NK-92 treated with Interleukin-12 subunit alpha and Interleukin-12 subunit beta, amount 100 ng/mL, for 24 hours (cell line): Measurements from ENCODE around the gene GTF2H4.
"Not testable (repeated sequence)": the region's sequence is repeated elsewhere in the genome, so short reads cannot be mapped to it uniquely, and the experiment has no call there.

Source experiments
- DNase-seq: peaks from one replicate; lab custom pipeline; 2025; lab: John Stamatoyannopoulos, UW

The GTF2H4 gene

DNA sequence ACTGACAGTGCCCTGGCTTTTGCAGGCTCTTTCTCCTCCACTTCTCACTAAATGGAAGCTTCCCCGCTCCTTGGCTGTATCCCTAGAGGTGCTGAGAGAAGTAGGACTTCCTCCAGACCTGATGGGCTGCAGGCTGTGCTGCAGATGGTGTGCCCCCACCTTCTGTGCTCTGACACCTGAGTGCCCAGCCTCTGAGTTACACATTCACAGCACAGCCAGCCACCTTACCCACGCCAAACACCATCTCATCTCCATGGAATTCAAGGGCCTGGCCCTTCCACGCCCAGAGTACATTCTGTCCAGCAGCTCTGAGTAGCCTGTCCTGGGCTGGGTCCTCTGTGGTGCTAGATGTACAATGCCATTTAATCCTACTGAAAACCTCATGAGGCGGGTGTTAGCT is 18.6 kb downstream of the GTF2H4 start:
- no peak for DNase-seq

DNA sequence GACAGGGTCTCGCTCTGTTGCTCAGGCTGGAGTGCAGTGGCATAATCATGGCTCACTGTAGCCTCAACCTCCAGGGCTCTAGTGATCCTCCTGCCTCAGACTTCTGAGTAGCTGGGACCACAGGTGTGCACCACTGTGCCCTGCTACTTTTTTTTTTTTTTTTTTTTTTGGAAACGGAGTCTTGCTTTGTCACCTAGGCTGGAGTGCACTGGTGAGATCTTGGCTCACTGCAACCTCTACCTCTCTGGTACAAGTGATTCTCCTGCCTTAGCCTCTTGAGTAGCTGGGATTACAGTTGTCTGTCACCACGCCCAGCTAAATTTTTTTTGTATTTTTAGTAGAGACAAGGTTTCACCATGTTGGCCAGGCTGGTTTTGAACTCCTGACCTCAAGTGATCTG is 19.1 kb downstream of the GTF2H4 start:
- not testable (repeated sequence) for DNase-seq

DNA sequence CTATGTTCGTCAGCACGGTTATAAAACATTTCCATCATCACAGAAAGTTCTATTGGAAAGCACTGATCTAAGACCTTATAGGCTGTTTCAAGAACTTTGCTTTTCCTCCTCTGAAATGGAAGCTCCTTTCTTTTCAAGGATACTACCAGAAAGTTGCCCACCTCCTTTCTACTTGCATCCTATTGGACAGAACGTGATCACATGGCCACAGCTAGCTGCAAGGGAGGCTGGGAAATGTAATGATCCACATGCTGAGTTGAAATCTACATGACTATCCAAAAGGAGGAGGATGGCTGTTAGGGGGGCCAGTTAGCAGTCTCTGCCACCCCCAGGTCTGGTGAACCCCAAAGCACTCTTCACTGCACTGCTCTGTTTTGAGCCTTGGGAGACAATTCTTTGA is 20.7 kb downstream of the GTF2H4 start:
- no peak for DNase-seq

DNA sequence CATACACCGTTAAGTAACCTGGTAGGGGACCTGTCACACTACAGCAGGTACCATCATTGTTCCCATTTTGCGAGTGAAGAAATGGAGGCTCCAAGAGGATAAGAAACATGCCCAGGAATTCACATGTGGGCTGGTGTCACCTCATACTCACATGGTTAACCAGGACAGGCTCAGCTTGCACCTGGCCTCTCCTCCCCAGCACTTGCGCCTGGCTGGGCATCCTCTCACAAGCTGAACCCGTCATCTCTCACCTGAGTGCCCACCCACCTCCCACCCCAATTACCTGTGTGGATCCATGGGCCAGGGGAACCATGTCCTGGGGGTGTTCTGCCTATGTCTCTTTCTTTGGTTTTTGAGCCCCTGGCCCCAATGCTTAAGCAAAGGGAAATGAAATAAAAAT is 22.5 kb downstream of the GTF2H4 start:
- no peak for DNase-seq

DNA sequence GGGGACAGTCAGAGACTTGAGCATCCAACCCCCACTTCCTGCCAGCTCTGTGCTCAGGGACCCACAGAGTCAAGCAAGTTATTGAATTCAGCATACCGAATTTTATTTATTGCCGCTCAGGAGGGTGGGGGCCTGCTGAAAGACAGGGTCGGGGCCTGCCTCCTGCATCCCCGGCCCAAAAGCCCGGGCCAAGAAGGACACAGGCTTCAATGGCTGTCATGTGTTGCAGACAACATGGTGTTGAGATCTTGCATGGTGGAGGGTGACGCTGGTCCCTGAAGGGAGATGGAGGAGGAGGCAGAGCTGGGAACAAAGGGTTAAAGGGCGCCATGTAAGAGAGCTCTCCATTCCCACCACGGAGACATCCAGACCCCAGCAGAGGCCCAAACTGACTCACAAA is 23.3 kb downstream of the GTF2H4 start:
- no peak for DNase-seq

DNA sequence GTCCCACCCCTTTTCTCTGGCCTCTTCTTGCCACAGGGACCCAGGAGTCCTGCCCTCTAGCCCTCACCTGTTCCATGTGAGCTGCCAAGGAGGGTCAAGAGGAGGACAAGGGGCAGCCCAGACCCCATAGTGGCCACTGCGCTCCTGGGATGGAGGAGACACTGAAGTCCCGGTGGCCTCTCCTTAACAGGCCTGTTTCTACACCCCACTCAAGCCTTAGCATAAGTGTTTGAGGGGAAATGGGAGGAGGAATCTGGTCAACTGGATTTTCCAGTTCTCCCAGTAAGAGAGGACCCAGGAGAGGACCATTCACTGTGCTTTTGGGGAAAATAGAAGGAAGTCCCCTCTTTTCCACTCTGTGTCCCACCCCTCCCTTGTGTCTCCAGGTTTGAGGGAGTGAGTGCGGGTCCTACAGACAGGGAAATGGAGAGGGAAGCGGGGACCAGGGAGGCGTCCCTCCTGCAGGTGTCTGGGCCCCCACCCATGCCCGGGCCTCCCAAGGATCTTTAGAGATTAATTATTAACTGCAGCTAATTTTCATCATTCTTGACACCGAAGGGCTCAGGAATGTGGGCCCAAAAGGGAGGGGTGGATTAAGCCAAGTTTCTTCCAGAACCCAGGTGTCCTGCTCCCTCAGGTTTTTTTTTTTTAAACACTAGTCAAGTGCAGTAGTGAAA is 24.1 kb downstream of the GTF2H4 start, which contains the start of gene SFTA2:
Gene SFTA2 (minus strand): TSS at position 202 of the 677 bp plus-strand sequence. CDS start 74 bp downstream, at position 128.
- no peak for DNase-seq

DNA sequence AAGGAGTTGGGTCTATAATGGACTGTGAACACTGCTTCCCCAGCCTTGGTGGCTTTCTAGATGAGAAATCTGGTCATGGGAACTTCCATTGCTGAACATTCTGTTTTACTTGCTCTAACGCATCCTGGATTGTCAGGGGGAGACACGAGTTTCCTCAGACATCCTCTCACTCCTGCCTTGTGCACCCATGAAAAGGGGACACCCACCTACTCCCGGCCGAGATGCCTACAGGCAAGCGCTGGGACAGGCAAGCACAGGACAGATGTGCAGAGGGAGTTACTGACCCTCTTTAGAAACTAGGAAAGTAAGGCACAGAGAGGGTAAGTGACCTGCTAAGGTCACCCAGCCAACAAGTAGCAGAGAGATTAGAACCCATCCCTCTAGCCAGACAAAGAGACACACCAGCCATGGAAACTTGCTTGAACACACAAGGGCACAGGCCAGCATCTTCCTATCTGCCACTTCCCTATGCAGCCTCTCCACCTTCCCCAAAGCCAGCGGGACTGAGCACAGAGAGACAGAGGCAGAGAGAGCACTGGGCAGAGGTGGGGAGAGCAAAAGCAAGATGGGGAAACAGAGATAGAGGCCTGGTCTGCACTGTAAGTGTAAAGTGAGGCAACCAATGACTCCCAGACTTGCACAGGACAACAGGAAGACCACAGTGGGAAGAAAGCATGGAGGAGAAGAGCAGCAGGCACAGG is 24.8 kb downstream of the GTF2H4 start:
- DNase-seq = no peak

DNA sequence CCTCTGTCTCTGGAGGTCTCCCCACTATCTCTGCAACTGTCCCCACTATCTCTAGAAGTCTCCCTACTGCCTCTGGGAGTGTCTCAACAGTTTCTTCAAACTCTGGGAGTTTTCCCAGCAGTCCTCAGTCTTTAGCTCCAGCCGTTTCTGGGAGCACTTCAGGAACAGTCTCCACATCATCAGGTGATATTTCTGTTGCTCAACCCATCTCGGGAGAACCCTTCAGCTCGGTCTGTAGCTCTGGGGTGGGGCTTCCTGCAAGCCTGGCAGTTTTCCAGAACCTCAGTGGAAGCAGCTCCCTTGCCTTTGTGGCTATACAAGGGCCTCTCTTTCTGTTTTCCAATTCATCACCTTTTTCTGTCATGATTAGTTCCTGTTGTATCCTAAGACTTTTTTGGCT is 27.0 kb downstream of the GTF2H4 start:
- no peak for DNase-seq

DNA sequence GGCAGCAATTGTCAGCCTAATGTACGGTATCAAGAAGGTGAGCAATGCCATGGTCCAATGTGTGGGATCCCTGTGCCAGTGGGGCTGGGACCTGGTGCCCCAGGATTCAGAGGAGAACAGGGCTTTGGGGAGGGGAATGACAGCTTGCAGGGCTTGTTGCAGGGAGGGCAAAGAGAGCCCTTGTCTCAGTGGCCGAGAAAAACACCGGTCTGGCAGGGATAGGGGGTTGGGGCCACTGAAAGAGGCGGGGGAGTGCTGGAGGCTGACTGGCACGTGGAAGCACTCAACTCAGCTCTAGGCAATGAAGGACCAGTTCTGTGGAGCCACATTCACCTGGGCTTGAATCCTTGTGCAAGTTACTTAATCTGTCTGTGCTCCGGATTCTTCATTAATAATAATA is 29.3 kb downstream of the GTF2H4 start:
- DNase-seq = no peak

DNA sequence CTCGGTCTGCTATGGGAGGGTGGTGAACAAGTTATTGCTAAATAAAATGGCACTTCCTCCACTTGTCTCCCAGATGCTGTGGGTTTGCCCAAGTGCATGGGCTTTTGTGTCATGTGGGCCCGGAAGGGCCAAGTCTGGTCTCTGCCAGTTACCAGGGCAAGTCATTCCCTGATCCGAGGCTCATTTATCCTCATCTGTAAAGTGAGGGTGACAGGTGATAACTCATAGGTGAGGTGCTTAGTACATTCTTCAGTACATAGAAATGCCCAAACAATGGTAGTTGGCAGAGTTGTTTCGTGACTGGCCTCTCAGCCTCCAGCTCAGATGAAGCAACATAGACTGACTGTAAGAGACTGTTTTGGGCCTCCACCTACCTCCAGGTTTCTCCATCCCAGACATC is 30.7 kb downstream of the GTF2H4 start:
- no peak for DNase-seq

DNA sequence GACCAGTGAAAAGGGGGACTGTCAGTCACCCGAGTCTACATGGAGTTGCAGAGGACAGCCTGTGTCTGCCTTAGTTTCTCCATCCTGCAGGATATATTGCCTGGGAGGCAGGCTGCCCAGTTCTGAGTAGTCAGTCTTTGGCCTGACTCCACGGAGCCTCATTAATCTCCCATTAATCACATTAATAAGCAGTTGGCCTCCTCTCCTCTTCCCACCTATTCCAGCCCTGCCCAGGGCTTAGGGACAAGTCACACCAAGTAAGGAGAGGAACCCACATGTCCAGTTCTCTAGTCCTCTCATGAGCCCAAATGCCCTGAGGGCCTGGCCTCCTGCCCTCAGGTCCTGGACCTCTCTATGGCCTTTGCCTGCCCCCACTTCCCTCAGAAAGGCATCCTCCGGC is 31.5 kb downstream of the GTF2H4 start:
- no peak for DNase-seq

DNA sequence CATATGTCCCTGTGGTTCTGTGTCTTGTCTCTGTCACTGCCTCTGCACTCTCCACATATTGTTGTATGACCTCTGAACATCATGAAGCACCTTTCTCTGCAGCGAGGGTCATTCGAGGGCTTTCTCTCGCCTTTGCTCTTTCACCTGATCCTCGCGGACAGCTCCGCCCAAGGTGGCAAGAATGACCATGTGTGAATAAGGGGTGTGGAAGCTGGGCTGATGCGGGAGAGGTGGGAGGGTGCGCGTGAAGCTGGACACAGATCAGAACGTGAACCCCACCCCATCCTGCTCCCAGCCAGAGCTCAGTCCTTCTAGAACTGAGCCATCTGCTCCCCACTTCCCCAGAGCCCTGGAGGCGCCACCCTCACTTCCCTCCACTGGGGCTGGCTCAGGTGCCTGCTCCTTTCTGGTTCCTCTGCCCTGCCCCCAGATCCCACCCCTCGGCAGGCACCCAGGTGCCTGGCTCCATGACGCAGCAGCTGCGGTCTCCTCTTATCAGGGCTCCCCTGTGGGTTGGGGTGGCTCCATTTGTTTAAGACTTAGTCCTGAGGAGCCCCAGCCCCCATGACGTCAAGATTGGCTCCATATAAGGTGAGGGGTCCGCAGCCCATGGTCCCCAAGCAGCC is 32.5 kb downstream of the GTF2H4 start, which contains the start of gene MUCL3:
Gene MUCL3 (plus strand): TSS at position 613 of the 626 bp plus-strand sequence. CDS start 27 bp downstream, outside the sequence.
- no peak for DNase-seq

DNA sequence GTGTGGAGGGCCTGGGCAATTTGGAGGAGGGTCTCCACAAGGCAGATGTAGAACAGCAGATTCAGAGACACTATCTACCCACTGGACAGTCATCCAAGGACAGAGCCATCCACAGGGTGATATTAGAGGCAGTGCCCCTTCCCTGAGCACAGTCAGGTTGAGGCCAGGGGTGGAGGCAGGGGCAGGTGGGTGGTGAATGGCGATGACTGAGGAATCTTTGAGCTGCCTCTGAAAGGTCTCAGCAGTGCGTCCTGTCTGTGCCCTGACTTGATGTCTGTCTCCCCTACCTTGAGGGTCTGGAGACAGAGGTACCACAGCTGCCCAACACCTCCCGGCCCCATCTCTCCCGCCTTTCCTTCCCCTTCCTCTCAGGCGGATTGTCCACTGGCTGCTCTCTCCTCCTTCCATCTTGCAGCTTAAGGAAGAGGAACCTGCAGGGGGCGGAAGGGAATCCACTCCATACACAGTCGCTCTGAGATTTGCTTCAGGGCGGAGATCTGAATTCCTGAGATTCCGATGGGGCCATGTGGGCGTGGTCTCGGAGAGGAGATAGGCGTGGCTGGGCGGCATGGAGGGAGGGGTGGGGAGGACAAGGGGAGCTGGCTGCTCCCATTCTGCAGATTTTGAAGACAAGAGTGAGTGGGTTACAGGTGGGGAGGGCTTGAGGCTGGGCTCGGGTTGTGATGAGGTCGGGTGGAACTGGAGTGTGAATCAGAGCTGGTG is 34.5 kb downstream of the GTF2H4 start:
- DNase-seq = no peak

DNA sequence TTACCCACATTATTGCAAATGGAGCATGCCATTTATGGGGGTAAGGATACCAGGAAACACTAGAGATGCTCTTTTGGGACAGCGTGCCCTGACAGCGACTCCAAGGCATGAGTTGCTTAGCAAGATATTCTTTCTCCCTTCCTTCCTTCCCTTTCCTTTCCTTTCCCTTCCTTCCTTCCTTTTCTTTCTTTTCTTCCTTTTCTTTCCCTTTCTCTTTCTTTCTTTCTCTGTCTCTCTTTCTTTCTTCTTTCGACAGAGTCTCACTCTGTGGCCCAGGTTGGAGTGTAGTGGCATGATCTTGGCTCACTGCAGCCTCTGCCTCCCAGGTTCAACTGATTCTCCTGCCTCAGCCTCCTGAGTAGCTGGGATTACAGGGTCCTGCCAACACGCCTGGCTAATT is 36.0 kb downstream of the GTF2H4 start:
- DNase-seq = no peak

DNA sequence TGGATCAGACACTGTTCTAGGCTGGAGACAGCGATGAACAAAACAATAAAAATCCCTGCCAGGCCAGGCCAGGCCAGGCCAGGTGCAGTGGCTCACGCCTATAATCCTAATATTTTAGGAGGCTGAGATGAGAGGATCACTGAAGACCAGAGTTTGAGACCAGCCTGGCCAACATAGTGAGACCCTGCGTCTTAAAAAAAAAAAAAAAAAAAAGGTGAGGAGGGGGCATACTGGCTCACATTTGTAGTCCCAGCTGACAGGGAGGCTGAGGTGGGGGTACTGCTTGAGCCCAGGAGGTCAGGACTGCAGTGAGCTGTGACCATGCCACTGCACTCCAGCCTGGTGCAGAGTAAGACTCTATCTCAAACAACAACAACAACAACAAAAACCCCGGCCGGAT is 37.3 kb downstream of the GTF2H4 start:
- DNase-seq = no peak

DNA sequence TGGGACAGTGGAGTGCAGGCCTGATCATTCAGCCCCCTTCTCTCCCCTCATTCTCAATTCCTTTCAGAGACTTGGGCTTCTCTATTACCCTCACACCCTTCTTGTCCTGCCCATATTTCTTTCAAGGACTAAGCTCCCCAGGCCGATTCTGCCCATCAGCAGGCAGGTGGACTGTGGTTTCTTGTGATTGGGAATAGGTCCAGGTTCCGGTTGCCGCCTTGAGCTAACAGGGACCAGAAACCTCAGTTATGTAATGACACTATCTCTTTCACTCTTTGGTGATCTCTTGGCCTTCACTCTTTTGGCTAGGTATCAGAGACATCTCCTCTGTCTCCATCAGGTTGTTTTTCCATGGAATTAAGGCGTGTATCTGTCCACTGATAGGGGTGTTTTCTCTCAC is 39.2 kb downstream of the GTF2H4 start:
- no peak for DNase-seq

DNA sequence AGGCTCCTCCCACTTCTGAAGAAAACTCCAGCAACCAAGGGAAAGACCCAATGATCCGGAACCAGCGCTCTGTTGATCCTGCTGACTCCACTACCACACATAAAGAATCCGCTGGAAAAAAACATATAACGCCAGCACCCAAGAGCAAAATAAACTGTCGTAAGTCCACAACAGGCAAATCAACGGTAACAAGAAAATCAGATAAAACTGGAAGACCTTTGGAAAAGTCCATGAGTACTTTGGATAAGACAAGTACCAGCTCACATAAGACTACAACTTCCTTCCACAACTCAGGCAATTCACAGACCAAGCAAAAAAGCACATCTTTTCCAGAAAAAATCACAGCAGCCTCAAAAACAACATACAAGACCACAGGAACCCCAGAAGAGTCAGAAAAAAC is 40.8 kb downstream of the GTF2H4 start:
- DNase-seq = no peak

DNA sequence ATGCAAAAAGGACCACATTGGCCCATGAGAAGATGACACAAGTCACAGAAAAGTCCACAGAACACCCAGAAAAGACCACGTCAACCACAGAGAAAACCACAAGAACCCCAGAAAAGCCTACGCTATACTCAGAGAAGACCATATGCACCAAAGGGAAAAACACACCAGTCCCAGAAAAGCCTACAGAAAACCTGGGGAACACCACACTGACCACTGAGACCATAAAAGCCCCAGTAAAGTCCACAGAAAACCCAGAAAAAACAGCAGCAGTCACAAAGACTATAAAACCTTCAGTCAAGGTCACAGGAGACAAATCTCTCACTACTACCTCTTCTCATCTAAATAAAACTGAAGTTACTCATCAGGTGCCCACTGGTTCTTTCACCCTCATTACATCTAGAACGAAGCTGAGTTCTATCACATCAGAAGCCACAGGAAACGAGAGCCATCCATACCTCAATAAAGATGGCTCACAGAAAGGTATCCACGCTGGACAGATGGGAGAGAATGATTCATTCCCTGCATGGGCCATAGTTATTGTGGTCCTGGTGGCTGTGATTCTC is 44.0 kb downstream of the GTF2H4 start:
- DNase-seq = no peak

DNA sequence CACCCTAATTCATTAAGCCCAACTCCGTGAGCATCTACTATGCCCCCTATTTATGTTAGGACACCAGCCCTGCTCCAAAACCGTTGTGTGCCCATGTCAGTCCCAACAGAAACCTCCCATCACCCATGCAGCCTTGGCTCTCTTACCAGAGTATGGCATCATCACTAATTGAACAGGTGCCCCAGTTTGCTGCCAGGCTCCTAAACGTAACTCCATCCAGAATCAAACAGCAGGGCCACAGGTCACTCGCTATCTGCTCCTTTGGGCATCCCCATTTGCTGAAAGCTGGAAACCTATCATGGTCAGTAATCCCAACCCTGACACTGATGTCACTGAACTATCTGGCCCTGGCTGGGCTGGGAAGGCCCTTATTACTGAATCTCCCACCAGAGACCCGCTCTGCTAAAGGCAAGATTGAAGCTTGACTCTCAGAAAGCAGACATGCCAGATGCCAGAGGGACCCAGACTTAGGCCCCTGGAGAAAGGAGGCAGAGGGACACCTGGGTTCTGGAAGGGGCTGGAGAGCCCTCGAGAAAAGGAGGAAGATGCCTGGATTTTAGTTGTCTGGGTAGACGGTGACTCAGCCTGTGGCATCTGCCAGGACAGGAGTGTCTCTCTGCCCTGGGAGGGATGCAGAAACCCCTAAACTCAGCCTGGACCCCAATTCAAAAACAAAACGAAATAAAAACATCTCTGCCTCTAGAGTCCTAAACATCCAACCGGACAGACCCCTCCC is 46.8 kb downstream of the GTF2H4 start:
- no peak for DNase-seq

DNA sequence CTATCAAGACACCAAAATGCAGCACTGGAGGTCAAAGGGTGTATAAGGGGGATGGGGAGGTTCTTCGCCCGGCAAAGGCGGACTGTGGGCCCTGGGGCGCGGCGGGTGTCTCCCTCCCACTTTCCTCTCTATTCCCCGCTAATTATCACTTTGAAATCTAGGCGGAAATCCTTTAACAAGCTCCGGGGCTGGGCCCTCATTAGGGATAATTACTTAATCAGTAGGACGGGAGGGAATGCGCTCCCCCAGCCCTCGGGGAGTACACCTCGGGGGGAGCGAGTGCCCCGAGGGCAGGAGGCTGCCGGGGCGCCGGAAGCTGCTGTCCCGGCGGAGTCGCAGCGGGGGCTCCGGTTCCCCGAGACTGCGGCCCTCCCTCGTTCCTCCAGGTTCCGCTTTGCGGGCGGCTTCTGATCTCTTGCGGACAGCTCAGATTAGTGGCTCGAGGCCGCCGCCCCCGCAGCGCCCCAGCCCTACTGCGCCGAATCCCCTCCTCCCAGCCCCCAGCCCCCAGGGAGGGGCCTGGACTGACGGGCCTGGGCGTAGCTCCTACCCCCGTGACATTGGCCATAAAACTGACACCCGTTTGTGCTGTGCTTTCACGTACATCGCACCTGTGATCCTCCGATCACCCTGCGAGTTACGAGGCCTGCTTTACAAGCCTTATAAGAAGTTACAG is 47.5 kb downstream of the GTF2H4 start:
- no peak for DNase-seq

DNA sequence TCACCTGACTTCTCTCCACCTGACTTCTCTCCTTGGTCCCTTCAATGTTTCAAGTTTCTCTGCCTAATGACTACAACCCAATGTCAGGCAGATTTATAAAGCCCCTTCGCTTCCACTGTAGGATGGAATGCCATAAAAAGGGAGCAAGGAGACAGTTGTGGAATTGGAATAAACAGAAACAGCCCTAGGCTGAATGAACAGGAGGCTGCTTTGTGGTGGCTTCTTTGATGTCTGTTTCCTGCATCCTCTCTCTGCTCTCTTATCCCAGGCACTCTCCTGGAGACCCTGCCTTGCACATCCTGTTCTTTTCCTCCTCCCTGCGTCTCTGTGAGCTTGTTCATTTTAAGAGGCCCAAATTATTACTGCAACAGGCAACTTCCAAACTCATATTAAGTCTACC is 49.7 kb downstream of the GTF2H4 start:
- DNase-seq = no peak
